ELR (cell line): ENCODE data around the gene ITGAE.

Source experiments
- DNase-seq: peaks from one replicate; pipeline ENCODE4 v3.0.0-alpha.2; 2015; ENCODE audit warnings: low read depth

Gene ITGAE

GRCh38 chr17:3693829-3694231, 107.2 kb downstream of the ITGAE start:
- DNase-seq = no peak

GRCh38 chr17:3693141-3693540, 107.8 kb downstream of the ITGAE start:
- no peak for DNase-seq

DNA sequence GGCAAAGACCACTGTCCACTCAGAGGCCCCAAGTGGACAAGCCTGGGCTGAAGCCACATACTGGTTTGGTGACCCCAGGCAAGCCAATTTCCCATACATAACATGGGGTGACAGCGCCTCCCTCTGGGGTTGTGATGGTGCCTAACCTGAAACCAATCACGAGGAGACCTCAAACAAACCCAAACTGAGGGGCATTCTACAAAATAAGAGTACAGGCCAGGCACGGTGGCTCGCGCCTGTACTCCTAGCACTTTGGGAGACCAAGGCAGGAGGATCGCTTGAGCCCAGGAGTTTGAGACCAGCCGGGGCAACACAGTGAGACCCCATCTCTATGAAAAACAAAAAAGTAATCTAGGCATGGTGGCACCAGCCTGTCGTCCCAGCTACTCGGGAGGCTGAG, 108.6 kb downstream of the ITGAE start:
- no peak for DNase-seq

DNA sequence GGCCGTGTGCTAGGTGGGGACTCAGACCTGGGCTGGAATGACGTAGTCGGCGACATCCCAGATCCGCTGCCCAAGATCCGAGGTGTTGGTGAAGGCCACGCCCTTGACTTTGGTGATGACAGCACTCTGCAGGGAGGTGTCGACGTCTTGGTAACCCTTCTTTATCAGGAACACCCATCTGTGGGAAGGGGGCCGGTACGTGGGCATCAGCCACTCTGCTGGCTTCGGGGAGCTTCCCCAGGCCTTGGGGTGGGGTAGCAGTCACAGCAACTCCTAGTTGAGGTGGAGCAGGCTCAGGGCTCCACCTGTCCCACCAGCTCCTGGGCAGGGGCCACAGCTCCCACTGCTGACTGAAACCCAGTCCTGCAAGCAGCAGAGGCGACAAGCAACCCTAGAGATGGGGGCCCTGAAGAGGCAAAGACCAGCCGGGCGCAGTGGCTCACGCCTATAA, 109.3 kb downstream of the ITGAE start:
- DNase-seq = no peak

DNA sequence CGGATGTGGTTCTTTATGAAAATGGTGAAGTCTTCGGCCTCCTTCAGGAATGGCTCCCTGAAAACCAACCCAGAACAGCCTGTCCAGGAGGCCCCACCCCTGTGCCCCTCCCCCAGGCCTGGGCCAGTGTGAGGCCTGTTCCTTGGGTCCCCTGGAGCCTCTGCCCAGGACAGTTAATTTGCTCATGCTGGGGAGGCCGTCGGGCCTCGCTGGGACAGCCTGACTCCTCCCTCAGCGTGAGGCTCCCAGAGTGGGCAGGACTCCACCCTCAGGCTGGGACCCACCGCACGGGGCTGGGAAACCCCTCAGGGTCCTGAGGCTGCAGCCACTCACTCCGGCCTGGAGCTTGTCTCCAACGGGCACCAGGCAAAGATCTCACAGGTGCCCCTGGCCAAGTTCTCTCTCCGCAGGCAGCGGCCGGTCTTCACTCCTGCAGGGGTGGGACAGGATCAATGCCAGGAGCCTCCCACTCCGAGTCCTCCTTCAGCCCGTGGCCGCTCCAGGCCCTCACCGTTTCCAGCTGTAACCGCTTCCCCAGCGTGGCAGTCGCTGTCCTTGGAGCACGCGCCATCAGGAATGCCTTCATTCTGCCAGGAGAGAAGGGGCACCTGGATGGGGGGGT, 110.8 kb downstream of the ITGAE start:
- no peak for DNase-seq

- DNase-seq = no peak
Measured at GRCh38 chr17:3689262-3690093, 111.5 kb downstream of the ITGAE start.

DNA sequence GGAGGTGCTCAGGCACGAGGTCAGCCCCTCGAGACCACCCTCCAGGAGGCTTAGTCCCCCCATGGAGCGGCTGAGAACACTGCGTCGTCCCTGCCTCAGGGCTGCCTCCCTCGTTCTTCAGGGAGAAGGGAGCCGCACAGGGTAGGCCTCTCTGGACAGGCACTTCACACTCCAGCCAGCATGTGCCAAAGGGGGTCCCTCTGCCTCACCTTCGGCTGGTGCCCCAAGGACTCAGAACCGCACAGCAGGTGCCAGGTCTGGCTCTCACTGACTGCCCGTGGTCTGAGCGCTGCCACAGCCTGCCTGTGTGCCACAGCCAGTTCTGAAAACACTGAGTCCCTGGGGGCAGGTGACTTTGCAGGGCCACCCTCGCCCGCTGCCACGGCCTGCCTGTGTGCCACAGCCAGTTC, 112.1 kb downstream of the ITGAE start:
- no peak for DNase-seq

DNA sequence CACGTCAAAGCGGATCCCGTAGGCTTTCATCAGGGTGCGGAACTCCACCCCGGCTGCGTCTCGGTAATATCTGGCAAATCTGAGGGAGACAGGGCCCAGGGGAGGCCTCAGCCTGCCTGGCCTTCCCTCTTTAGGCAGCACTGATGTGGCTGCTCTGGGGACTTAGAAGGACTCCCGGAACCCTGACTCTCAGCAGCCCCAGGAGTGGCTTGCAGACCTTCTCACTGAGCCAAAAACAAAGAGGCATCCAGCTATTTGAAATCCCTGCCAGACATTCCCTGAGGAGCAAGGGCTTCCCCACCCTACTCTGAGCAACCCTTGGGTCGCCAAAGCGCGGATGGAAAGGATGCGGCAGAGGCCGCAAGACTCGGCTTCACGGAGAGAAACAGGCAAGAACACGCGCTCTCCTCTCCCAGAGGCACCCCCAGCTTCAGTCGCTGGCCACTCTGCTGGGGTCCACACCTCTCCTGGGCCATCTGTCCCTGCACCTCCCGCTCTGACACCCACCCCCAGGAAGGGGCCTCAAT, 112.9 kb downstream of the ITGAE start:
- no peak for DNase-seq

DNA sequence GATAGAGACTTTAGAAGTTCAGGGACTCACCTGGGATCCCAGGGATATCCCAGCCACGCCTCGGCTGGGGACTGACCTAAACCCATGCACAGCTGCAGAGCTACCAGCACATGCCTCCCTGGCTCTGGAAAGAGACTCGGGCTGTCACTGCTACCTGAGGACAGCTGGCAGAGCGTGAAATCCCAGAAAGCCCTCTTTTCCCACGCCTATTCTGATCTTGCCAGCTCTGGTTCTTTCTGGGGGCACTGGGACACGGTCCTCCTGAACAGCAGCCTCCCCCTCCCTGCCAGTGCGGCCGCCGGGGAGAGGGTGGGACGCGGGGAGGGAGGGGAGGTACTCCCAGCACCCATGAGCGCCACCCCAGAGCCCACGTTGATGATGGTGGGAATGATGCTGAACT, 115.8 kb downstream of the ITGAE start:
- DNase-seq = no peak

DNA sequence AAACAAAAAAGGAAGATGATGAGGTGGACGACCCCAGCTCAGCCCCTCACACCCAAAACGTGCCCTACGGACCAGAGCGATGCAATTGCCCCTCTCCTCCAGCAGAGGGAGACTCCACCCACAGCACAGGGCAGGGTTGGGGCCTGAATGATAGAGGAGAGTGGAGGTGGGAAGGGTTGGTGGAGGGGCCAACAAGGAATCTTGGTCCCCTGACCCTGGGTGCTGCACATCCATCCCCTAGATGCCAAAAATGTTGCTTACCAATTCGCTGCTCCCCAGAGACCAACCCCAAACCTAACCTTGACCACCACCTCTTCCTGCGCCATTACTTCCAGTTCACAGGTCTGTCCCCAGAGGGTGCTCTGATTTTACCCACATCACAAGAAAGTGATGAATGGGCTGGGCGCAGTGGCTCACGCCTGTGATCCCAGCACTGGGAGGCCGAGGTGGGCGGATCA, 117.9 kb downstream of the ITGAE start:
- DNase-seq = peak; percentile 55

DNA sequence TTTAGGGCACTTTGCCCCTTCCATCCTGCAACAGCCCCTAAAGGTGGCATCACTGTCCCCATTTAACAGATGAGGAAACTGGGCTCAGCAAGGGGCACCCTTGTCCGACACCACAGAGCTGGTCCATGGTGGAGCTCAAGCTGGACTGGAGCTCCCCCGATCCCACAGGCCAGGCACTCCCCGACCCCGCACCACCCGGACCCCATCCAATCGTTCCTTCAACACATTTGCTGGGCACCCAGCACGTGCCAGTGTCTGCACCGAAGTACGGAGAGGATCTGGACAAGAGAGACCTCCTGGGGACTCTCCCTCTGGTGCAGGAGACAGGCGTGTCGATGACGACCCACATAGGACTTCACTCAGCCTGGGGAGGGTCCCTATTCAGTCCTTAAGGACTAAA, 119.0 kb downstream of the ITGAE start:
- DNase-seq = no peak

DNA sequence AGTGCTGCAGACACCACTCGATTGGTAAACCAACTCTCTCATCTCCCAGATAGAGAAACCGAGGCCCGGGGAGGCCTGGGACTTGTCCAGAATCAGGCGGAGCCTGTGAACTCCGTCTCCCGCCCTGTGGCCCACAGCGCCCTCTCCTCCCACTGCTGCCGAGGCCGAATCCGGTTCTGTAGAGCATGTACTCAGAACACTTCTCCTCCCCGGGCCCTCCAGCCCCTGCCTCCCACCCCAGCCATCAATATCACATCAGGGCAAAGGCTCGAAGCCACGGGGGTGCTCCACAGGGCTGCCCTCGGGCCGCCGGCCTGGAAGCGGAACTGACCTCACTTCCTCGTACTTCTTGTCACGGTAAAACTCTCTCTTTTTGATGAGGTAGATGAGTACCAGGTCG, 119.4 kb downstream of the ITGAE start:
- no peak for DNase-seq

DNA sequence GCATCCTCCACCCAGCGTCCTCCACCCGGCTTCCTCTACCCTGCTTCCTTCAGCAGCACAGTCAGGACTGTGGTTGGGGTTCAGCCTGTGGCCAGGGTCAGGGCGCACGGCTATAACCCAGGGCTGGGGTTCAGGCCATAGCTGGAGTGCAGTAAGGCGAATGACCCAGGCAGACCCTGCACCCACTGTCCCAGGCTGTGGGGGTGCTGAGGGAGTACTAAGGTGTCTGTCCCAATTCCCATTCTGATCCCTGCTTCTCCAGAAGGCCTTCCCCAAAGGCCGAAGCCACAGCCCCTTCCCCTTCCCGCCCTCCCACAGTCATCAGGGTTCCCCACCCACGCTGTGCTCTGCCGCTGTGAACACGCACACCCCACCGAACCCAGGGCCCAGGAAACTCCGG, 119.9 kb downstream of the ITGAE start:
- DNase-seq = no peak

DNA sequence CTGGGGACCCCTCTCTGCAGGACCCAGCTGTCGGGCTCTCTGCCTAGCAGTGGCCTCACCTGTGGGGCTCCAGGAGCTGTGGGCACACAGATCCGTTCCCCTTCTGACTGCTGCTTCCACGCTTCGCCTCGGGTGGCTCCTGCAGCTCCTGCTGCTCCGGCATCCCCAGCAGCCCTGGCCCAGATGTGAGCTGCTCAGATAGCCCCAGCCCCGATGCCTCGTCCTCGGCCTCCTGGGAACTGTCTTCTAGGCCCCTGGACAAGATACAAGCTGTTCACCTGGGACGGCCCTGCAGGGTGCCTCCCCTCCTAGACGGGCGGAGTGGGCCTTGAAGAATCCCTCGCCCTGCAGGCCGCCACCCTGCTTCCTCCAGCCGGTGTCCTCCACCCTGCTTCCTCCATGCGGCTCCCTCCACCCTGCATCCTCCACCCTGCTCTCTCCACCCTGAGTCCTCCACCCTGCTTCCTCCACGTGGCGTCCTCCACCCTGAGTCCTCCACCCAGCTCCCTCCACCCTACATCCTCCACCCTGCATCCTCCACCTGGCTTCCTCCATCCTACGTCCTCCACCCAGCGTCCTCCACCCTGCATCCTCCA, 121.4 kb downstream of the ITGAE start:
- DNase-seq = no peak

GRCh38 chr17:3678821-3679530, 122.0 kb downstream of the ITGAE start:
- DNase-seq = no peak

DNA sequence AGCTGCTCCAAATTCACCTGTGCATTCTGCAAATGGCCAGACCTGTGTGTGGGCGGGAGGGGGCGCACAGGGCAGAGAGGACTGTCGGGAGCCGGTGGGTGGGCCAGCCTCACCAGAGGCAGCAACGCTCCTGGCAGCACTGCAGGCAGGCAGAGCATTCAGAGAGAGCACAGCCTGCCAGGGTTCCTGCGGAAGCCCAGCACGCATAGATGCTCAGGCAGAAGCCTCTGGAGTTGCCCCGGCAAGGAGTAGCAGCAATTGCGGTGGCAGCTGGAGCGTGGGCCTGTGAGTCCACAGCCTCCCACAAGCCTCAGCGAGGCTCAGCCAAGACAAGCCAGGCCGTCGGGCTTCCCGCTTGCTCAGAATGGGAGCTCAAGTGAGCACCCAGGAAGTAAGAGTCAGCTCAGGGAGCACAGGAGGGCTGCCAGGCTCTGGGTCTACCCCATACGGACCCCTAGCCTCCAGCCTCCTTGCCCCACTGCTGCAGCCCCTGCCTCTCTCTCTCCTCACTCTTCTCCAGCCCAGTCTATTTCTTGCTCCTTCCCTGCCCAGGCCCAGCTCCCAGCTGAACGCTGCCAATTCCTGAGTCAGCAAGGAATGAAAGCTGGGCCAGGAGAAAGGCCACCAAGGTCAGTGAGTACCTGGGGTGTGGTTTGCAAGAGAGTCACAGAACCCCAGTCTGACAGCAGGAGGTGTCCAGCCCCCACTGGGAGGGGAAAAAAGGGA, 122.7 kb downstream of the ITGAE start:
- DNase-seq = no peak

- DNase-seq = no peak
Measured at GRCh38 chr17:3675886-3676285, 125.1 kb downstream of the ITGAE start.

GRCh38 chr17:3672571-3672970, 128.4 kb downstream of the ITGAE start:
- DNase-seq = no peak

DNA sequence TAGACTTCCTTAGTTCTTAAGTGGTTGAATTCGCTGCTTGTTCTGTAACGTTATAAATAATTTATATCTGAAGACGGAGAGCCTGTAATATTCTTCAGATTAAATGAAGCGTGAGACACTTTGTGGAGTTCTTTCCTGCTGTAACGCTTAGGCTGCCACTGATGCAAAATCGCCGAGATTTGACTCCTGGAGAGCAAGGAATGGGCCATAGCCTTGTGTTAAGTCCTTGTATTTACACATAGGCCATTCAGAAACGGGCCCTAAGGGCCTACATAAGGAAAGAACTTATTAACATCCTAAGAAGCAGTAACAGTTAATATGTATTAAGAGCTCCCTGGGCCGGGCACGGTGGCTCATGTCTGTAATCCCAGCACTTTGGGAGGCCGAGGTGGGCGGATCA, 131.4 kb downstream of the ITGAE start:
- DNase-seq = no peak

- DNase-seq = no peak
Measured at GRCh38 chr17:3669085-3669347, 132.0 kb downstream of the ITGAE start.

DNA sequence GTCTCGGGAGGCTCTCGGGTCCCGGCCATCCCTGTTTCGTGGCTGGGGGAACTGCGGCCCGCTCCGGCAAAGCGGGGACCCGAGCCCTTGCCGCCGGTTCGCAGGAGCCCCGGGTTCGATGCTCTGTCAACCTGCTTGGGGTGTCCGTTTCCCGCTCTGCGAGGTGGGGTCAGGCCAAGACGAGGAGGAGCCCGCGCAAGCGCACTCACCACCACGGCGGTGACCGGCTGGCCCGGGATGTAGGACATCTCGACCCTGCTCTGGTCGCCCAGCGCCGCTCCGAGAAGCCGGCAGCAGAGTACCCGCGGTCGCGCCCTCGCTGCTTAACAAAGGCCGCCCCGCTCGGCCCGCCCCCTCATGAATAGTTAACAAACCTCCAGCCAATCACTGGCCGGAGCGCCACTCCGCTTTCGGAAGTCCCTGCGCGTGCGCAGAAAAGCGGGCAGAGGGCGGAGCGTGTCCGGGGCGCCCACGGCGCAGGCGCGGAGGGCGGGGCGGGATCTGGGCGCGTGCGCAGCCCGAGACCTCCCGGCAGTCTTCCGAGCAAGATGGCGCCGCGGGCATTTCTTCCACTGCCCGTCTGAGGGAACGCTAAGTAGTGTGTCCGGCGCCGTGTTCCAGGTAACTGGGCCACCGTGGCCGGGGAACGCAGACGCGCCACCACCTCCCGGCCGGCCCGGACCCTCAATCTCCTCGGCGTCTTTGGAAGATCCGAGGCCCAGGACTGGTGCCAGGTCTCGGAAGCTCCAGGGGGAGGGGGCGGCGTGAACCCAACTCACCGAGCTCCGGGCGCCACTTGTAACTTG, 132.5 kb downstream of the ITGAE start, which contains the start of the genes EMC6 and TAX1BP3:
TSS of gene EMC6 (plus strand) at position 534 of the 806 bp plus-strand sequence. CDS start 335 bp downstream, outside the sequence.
TSS of gene TAX1BP3 (minus strand) at position 300 of the 806 bp plus-strand sequence. CDS start at position 248, 52 bp downstream.
- DNase-seq = peak; percentile 99
